HG03342 (cell line): ENCODE data around the gene EPHB3.
"Not testable (repeated sequence)": the region's sequence is repeated elsewhere in the genome, so short reads cannot be mapped to it uniquely, and the experiment has no call there.

Source experiments
- ATAC-seq: cut with Tn5 transposase; IDR thresholded peaks from one replicate; pipeline ENCODE4 v1.9.1; 2021; ENCODE audit warnings: mild to moderate bottlenecking, moderate library complexity; ENCODE audit not compliant: unreplicated experiment

Gene EPHB3

DNA sequence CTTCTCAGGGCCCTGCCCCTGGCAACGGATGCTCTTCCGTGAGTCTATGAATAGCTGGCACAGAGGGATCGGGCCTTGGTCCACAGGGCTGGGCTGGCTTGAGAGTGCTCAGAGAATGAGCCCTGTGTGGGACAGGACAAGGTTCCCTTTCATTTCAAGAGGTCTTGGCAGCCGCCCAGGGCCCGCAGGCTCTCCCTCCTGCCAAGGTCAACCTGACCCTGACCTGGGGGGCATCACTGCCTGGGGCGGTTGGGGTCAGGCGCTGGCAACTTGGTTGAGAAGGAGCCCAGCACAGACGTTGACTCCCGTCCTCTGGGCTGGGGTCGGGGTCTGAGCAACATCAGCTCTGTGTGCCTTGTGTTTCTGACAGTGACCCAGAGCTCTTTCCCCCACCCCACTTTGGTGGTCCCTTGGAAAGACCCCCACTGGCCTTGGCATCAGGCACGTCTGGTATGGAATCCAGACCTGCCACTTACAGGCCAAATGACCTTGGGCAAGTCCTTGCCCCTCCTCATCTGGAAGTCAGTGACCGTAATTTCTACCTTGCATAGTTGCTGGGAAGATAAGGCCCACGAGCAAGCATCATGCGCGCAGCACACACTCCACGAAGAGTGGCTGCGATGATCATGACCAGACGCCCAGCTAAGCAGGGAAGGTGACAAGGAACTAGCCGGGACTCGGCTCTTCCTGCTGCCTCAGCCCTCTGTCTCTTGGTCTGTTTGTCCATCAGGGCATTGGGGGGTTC, 36.4 kb downstream of the EPHB3 start:
- ATAC-seq: no peak

DNA sequence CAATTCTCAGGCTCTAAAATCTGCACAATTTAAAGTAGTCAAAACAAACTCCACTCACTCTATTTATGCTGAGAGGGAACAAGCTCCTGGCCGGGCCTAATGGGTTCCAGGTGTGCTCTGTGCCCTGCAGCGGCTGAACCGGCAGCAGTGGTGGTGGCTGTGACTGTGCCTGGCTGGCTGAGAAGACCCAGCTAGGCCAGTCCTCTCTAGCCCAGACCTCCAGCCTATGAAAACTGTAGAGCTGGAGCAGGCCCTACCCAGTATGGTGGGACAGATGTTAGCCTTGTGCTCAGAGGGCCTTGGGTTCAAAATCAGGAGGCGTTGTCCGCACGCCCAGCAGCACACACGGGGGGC, 37.0 kb downstream of the EPHB3 start:
- no peak for ATAC-seq

DNA sequence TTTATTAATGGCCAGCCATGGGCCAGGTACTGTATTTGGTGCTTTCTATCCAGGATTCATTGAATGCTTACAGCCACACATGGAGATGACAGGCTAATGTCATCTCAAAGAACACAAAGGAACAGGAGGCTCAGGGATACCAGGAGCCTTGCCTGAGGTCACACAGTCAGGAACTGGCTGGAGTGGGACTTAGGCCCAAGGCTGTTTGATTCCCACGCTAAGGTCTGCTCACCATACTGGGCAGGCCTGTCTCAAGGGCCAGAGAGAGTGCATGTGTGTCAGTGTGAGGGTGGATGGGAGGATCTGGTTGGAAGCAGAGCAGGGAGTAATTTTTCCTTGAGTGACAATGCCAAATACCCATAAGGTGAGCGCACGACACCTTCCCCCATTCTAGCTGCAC, 37.6 kb downstream of the EPHB3 start:
- ATAC-seq: no peak

DNA sequence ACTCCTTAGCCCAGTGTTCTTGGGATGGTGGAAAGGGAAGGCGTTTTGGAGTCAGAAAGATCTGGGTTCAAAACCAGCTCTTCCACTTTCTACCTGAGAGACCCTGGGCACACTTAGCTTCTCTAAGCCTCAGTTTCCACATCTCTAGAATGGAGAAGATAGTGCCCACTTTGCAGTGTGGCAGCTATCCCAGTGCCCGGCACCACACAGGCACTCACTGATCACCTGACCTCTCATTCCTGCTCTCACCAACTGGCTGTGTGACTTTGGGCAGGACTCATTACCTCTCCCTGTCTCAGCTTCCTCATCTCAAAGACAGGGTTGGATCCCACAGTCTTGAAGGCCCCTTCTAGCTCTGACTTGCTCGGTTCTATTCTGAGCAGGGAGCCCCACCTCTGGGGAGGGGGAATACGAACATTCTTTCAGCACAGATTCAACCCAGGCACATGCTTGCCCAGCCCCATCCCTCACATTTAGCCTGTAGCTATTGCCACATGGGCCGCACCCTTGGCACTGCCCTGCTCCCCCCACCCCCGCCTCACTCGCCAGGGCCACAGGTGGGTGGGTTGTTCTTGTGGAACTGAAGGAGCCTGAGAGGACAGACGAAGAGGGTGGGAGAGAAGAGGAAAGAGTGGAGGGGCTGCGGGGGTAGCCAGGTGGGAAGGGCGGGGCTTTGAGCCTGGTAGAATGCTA, 39.2 kb downstream of the EPHB3 start:
- no peak for ATAC-seq

DNA sequence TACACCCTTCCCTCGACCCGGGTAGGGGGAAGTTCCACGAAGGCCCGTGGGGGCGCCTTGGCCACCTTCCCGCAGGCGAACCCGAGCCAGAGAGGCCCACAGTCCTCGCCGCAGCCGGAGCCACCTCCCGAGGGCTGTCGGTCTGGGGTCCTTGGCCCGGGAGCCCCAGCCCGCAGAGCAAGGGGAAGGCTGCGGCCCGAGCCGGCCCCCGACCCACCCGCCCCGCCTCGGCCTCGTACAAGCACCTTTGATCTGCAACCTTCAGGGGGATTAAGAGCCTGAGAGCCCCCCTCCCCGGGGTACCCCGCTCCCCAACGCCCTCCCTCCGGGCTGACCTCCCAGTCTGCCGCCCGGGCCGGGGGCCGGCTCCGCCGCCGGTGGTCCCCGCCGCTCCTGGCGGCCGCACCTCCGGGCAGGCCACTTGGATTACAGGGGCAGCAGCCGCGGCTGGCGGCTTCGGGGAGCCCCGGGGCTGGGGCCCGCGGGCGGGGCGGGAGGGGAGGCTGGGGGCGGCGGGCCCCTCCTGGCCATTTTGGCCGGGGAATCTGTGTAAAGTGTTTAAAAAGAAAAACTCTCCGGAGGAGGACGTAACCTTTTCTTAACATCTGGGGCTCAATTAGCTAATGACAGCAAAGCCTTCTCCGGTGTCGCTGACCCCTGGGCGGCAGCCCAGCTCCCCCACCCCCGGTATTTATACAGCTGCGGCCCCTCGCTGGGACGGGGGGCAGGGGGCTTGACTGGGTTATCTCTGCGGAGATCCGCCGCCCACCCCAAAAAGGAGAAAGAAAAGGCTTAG, 40.2 kb downstream of the EPHB3 start:
- no peak for ATAC-seq

DNA sequence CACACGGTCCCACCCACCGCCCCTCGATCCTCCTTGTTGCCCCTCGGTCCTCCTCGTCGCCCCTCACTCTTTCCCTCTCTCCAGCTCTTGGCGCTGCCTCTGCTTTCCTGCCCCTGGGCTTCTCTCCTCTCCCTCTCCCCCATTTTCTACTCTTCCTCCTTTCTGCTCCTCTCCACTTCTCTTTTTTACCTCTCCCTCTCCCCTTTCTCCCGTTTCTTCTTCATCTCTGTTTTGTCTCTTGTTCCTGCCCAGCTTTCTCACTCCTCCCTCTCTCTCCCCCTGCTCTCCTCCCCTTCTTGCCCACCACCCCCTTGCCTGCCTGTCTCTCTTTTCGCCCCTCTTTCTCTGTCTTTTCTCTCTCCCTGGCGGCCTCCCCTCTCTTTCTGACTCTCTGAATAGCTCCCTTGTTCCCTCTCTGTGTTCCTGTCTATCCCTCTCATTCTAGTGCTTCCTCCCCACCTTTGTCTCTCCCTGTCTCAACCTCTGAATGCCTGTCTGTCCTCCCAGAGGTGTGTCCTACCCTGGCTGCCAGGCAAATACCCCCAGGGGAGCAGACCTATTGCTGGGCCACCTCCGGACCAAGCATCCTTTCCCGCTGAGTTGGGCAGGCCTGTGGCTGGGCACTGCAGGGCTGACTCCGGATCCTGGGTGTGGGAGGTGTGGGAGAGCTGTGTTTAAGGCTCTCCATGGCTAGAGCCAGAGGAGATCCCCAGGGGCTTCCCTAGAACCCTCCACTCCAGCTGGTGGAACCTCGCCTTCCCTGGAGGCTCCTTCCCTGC, 41.0 kb downstream of the EPHB3 start:
- ATAC-seq: no peak

DNA sequence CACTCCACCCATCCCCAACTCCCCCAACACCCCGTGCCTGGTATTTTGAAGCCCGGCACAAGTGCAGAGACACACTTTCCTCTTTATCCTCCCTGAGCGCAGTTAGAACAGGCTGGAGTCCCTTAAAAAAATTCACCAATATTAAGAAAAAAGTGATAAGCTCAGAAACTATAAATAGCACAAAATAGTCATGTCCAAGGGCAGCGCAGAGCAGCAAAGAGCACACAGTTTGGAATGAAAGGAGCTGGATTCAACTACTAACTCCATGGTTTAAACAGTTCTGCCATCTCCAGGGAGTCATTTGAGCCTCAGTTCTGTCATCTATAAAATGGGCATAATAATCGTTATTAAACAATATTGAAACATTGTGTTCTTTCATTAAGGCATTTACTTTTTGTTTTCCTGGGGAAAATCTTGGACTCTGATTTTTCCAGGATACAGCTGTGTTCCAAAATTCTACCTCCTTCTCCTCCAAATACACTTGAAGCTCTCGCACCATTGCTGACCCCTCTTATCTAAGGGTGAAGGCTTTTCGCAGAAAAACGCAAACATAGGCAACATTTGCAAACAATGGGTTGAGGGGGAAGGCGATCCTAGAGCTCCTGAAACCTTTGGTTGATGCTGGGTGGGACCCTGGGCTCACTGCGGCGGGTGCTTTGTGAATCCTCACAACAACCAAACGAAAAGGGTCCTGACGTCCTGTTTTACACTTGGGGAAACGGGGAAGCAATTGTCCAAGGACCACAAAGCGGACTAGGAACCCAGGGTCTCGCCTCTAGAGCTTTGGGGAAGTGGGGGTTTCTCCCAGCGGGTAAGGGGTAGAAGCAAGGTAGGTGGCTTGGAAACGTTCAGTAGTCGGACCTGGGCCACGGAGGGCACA, 41.8 kb downstream of the EPHB3 start:
- no peak for ATAC-seq

DNA sequence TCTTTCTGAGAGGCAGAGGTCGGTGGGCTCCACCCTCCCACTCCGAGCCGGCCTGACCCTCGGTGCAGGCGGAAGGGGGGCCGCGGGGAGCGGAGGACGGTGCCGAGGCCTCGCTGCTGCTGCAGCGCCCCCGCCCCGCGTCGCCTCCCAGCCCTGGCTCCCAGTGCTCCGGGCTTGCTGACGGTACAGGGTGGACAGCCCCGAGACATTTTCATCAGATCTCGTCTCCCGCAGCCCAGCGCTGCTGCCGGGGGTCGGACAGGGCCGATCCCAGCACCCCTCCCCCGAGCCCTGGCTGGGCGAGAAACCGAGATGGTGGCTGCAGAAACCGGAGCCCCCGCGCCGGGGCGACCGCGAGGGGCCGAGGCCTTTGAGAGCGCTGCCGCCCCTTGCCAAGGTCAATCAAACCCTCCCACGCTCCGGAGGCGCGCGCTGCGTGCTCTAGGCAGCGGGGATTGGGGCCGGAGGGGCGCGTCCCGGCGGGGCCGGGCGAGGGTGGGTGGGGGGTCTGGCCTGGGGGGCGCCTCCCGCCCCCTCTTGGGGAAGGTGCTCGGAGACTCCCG, 42.5 kb downstream of the EPHB3 start:
- ATAC-seq: no peak

DNA sequence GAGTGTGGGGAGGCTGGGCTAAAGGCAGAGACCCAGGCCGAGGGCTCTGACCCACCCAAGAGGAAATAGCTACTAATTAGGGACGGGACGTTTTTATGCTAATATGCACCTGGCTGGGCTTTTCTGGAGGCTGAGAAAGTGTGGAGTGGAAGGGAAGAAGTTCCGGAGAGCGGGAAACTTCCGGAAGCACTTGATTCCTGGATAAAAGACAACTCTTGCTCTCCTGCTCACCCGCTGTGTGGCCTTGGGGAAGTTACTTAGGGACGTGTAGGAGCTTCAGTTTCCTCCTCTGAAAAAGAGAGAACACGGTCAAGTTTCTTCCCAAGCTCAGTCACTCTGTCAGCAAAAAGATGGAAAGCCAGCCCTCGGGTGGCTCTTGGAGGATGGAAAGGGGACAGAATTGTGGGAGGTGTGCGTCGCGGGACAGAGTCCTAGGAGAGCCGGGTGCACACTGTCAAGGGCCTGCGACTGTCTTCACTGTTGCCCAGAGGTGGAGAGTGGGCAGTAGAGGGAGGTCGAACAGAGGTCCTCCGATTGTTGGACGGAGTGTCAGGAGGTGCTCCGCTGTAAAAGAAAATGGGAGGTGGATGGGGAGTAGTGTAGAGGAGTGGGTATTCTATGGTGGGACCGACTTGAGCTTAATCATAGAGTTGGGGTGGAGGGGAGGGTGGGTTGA, 43.2 kb downstream of the EPHB3 start:
- ATAC-seq: no peak

DNA sequence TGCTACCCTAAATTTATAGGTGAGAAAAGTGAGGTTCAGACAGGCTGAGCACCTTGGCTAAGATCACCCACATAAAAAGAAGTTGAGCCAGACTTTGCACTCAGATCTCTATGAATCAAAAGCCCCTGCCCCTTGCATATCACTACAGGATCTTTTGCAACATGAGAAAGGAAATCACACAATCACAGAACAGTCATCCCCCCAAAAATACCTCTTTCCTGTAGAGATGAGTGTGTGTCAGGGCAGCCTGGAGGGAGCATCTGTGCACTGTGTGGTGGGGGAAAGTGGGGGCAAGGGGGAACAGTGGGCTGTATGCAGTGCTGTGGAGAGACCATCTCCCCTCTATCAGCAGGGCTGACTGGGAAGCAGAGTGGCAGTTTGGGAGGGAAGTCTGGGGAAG, 46.6 kb downstream of the EPHB3 start:
- ATAC-seq: no peak

DNA sequence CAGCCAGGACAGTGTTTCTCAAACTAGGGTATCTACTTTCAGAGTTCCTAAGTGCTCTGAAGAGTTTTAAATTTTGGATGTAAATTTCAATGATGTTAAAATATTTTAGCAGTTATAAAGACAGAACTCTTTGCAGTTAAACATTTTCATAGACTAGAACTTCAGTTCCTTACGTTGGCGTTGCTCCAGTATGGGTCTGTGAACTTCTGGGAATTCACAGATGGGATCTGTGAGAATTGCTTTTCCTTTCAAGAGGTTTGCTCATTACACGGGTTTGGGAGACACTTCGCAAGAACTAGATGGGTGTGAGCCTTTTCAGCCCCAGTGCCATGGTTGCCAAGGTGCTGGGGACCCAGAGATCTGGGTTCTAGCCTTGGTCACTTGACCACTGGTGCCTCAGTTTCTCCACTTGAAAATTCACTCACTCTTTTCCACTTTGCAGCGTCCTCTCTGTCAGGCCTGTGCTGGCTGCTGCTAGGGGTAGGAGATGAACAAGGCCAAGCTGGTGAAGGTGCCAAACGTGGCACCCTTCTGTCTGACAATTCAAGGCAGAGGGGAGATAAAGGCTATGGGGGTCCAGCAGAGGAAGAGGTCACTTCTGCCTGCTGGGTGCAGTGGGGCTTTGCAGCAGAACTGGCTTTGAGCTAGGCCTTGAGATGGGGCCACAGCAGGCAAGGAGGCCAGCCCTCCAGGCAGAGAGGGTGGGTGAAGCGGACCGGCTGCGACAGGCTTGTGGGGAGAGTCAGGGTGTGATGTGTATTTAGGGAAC, 48.1 kb downstream of the EPHB3 start:
- ATAC-seq: no peak

DNA sequence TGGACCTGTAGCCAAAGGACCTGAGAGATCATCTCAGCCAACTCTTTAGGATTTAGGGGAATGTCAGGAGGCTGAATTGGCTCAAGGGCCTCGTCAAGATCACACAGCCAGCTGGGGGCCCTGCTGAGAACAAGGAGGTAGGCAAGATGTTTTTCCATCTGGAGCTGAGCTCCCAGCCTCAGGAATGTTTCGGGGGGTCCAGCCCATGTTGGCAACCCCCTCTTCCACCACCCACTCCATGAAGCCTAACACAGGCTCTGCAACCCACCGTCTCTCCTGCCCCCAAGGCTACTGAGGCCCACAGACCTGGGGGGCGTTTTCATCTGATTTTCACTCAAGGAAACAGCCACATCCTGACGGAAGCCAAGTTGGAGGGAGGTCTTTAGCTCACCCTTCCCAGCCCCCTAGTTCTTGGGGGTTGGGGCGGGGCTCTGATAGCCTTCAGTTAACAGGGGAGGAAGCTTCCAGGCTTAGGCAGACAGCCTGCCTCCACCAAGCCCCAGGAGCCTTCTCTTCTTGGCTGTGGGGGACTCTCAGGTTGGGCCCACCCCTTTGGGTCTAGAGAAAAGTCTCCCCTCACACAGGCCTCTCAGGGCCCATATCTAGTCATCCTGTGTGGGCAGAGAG, 48.8 kb downstream of the EPHB3 start:
- no peak for ATAC-seq

DNA sequence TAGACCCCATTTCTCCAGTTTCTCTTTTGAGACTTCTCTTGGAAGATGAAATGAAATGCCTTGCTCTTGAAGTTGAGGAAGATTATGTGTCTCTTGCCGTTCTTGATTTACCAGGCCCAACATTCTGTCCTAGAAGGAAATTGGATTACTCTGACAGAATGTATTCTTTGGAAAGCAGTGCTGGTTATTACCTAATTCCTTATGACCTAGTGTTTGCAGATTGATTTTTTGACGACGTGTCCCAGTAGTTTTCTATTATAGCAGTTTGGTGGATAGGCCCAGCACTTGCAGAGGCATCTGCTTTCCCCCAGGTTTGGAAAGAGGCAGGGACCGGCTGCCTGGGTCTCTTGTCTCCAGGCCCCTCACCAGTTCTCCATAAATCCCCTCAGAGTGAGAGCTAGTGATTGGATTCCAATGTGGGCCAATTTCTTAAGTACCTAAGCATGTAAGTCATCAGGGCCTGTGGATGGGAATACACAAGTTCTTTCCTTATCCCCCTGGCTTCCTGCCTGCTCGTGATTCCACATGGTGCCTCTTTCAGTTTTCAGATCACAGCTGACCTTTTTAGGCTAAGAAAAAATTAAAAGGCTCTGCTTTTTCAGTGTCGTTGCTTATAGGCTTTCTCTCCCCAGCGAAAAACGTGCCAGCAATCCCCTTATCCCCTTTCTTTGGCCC, 50.2 kb downstream of the EPHB3 start:
- ATAC-seq: no peak

DNA sequence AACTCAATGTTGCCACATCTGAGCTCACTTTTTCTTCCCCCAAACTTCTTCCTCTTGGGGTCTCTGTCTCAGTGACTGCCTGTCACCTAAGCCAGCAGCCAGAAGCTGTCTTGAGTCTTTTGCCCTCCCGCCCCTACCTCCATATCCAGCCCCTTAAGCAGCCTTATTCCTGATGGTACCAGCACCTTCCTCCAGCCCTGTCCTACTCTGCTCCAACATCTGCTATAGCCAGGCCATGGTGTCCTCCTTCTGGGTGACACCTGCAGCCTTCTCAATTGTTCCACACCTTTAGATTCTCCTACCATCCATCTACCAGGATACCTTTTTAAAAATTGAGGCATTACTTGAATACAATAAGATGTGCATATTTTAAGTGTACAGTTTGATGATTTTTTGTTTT, 53.8 kb downstream of the EPHB3 start:
- ATAC-seq: no peak

DNA sequence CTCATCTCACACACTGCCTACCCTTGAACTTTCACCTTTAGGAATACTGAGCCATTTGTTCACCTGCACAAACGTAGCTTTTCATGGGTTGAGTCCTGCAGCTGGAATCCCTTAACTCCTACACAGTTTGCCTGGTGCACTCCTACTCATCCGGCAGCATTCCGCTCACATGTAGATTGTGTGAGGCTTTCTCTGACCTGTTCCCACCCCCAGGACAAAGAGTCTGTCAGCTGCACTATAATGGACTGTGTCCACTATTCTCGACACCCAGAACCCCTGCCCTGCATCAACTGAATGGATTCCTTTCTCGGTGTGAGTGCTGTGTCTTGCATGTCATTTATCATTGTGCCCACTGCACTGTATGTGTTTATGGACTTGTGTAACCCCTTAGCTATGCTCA, 54.9 kb downstream of the EPHB3 start:
- ATAC-seq: no peak

DNA sequence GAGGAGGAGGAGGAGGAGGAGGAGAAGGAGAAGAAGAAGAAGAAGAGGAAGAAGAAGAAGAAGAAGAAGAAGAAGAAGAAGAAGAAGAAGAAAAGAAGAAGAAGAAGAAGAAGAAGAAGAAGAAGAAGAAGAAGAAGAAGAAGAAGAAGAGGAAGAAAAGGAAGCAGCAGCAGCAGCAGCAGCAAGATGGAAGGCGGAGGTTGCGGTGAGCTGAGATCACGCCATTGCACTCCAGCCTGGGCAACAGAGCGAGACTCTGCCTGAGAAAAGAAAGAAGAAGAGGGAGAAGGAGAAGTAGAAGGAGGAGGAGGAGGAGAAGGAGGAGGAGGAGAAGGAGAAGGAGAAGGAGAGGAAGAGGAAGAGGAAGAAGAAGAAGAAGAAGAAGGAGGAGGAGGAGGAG, 55.7 kb downstream of the EPHB3 start:
- ATAC-seq: not testable (repeated sequence)

DNA sequence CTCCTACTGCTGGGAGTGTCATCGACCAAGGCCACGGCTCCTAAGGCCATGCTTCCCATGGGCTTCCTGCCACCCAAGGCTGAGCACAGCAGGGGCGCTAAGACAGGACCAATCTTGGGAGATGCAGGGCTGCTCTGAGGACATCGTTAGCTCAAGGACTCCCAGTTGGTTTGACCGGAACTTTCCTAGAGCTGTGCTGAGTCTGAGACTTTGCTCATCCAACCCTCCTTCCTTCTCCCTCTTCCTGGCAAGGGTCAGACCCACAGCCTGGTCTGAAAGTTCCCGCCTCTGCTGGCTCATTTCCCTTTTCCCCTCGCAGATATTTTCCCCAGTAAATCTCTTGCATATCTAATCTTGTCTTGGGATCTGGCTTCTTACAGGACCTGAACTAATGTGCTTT, 57.2 kb downstream of the EPHB3 start:
- ATAC-seq: no peak

DNA sequence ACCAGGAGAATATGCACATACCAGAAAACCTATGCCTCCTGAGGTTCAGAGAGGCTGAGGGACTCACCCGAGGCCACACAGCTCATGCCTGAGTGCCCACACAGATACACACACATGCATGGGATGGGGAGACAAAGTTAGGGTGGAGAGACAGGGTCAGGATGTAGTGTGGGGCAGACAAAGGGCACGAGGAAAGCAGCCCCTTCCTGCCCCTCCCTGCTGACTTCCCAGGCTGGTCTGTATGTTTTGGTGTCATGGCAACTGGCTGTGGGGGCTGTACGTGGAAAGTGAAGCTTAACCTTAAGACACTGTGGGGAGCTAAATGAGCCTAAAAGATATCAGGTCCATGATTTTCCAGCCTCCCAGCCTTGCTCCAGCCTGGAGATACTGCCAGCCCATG, 57.8 kb downstream of the EPHB3 start:
- ATAC-seq: no peak
